Stomach (tissue), 4 donors: ENCODE results near the gene EP300.

ENCODE experiments used
- CTCF ChIP-seq, 7 experiments: fragments of 450-650 bp in 4 of 7; fragments of 200-600 bp in 3 of 7; sonication (generic) in 3 of 7; IDR thresholded peaks; one replicate each; pipeline ENCODE4 v1.5.1; 2016 to 2019; ENCODE audit warnings: antibody characterized with exemption in 7 of 7, control low read depth in 2 of 7, mild to moderate bottlenecking in 1 of 7
- EP300 ChIP-seq: sonication (generic); formaldehyde crosslinking; IDR thresholded peaks from one replicate; pipeline ENCODE4 v1.6.1; 2017; ENCODE audit warnings: antibody characterized with exemption
- POLR2A ChIP-seq, 4 donors: fragments of 450-650 bp; IDR thresholded peaks; one replicate each; pipeline ENCODE4 v1.6.1; 2016; ENCODE audit warnings: antibody characterized with exemption in 4 of 4, control low read depth in 2 of 4, mild to moderate bottlenecking in 1 of 4, moderate library complexity in 1 of 4
- POLR2AphosphoS5 ChIP-seq, 3 donors: sonication (generic); formaldehyde crosslinking; IDR thresholded peaks; one replicate each; pipeline ENCODE4 v1.6.1; 2016; ENCODE audit warnings: antibody characterized with exemption in 3 of 3

- TF ChIP-seq CTCF (IDR thresholded peaks at IDR 0.05) (no peak), POLR2A (IDR thresholded peaks at IDR 0.05) (no peak), POLR2AphosphoS5 (IDR thresholded peaks at IDR 0.05) (no peak), EP300 (no peak)
Measured at GRCh38 chr22:41057076-41057475, 35.3 kb upstream of the EP300 start.
